HL-60 (cell line): ENCODE data around the gene CXCL6.

Source experiments
- CTCF ChIP-seq: IDR thresholded peaks from one replicate; pipeline ENCODE4 v1.5.1; 2011; ENCODE audit warnings: low read length, control low read depth, inconsistent platforms; ENCODE audit not compliant: insufficient read depth
- GABPA ChIP-seq: IDR thresholded peaks from 2 replicates; pipeline ENCODE4 v1.6.1; 2012; ENCODE audit warnings: low read depth
- POLR2AphosphoS5 ChIP-seq: IDR thresholded peaks from 2 replicates; pipeline ENCODE4 v1.6.1; 2012; ENCODE audit warnings: low read depth
- REST ChIP-seq: IDR thresholded peaks from 2 replicates; pipeline ENCODE4 v1.6.1; 2012; ENCODE audit warnings: low read depth; ENCODE audit not compliant: insufficient replicate concordance
- SPI1 ChIP-seq: IDR thresholded peaks from 2 replicates; pipeline ENCODE4 v1.6.1; 2012; ENCODE audit warnings: low read depth, mild to moderate bottlenecking, borderline replicate concordance

- TF ChIP-seq CTCF (no peak), SPI1 (no peak), GABPA (no peak), REST (no peak), POLR2AphosphoS5 (no peak)
Observed at GRCh38 chr4:73850261-73850970, 13.9 kb downstream of the CXCL6 start.
